ENCODE results near the gene LRRK1.

The LRRK1 gene

GRCh38 chr15:100897221-100898151, 21.7 kb upstream of the LRRK1 start:
- peak overlapping the region; percentile 17 for H4K91ac ChIP-seq (ENCODE audit: low read depth, low read length, poor library complexity)
- no peak overlapping the region for H3K4me3 ChIP-seq (ENCODE audit: low read length in 2 of 2)
- H2BK120ac ChIP-seq (ENCODE audit: low read depth, low read length), result no peak overlapping the region
- no peak overlapping the region for H2BK12ac ChIP-seq (ENCODE audit: low read length)
- H3K79me1 ChIP-seq (ENCODE audit: low read depth, low read length), result no peaks in the 10 kb centered on the region
- no peaks in the 10 kb centered on the region for H3K36me3 ChIP-seq (replicated peaks in 1 of 2; ENCODE audit: control insufficient read depth in 2 of 2, insufficient read depth in 2 of 2, low read length in 2 of 2)
- H3K9me3 ChIP-seq (replicated peaks in 1 of 2; ENCODE audit: control insufficient read depth in 2 of 2, insufficient read depth in 1 of 2, low read depth in 1 of 2, low read length in 2 of 2), result no peaks in the 10 kb centered on the region
- WGBS, 2 donors (ENCODE audit: extremely low coverage in 2 of 2, insufficient read length in 2 of 2, insufficient replicate concordance in 1 of 2), result no CpG with 5 or more reads among the region's 26 CpGs
- no peak overlapping the region for H2BK5ac ChIP-seq (ENCODE audit: low read length)
- no peak overlapping the region for H3K4me2 ChIP-seq (ENCODE audit: insufficient read depth, low read length, poor library complexity, severe bottlenecking)
- H2AK5ac ChIP-seq (ENCODE audit: low read depth, low read length), result peak overlapping the region; percentile 31
- no peak for DNase-seq (ENCODE audit: low spot score)
- H3K14ac ChIP-seq (ENCODE audit: low read length), result no peak overlapping the region
- no peak overlapping the region for H4K8ac ChIP-seq (ENCODE audit: low read depth, low read length)
- H3K4ac ChIP-seq (ENCODE audit: low read length), result no peak overlapping the region
- peak overlapping the region; percentile 32 for H3K18ac ChIP-seq (ENCODE audit: low read length)
- no peak overlapping the region for H3K27ac ChIP-seq (replicated peaks; ENCODE audit: low read length)
- H3K27me3 ChIP-seq (ENCODE audit: control insufficient read depth in 3 of 3, insufficient read depth in 3 of 3, low read depth in 1 of 3, low read length in 3 of 3), result peaks cover 0 to 18% (median 0%) of the 10 kb centered on the region in 3 experiments
- peak overlapping the region; percentile 9 for H3K9ac ChIP-seq (ENCODE audit: low read depth, low read length, poor library complexity)
- no peak overlapping the region for H2BK15ac ChIP-seq (ENCODE audit: low read length)
- H3K23ac ChIP-seq (ENCODE audit: low read depth, low read length, poor library complexity), result no peak overlapping the region
- H2AFZ ChIP-seq (ENCODE audit: low read length), result no peak overlapping the region
- peaks cover 3 to 7% of the 10 kb centered on the region in 2 donors for H3K4me1 ChIP-seq (ENCODE audit: control insufficient read depth in 2 of 2, insufficient read depth in 1 of 2, low read depth in 1 of 2, low read length in 2 of 2)

- Histone ChIP-seq H3K36me3 (replicated peaks in 1 of 2; ENCODE audit: control insufficient read depth in 2 of 2, insufficient read depth in 2 of 2, low read length in 2 of 2) (no peaks in the 10 kb centered on the region), H3K9ac (ENCODE audit: low read depth, low read length, poor library complexity) (peak overlapping the region; percentile 9), H3K79me1 (ENCODE audit: low read depth, low read length) (no peaks in the 10 kb centered on the region)
These were observed 21.0 kb upstream of the LRRK1 start for GRCh38 chr15:100898152-100898490.

GRCh38 chr15:100898661-100899462, 20.3 kb upstream of the LRRK1 start:
- H3K27me3 ChIP-seq (ENCODE audit: control insufficient read depth in 3 of 3, insufficient read depth in 3 of 3, low read depth in 1 of 3, low read length in 3 of 3), result peaks cover 0 to 17% (median 0%) of the 10 kb centered on the region in 3 experiments
- H2BK120ac ChIP-seq (ENCODE audit: low read depth, low read length), result no peak overlapping the region
- no peak overlapping the region for H4K8ac ChIP-seq (ENCODE audit: low read depth, low read length)
- H3K4me3 ChIP-seq (ENCODE audit: low read length in 2 of 2), result peak overlapping the region in 1 of 2 donors; percentile 18
- no peak overlapping the region for H4K91ac ChIP-seq (ENCODE audit: low read depth, low read length, poor library complexity)
- H2AK5ac ChIP-seq (ENCODE audit: low read depth, low read length), result no peak overlapping the region
- H3K18ac ChIP-seq (ENCODE audit: low read length), result no peak overlapping the region
- H3K9ac ChIP-seq (ENCODE audit: low read depth, low read length, poor library complexity), result no peak overlapping the region
- no peak overlapping the region for H3K4me2 ChIP-seq (ENCODE audit: insufficient read depth, low read length, poor library complexity, severe bottlenecking)
- H3K4me1 ChIP-seq (ENCODE audit: control insufficient read depth in 2 of 2, insufficient read depth in 1 of 2, low read depth in 1 of 2, low read length in 2 of 2), result peaks cover 3 to 7% of the 10 kb centered on the region in 2 donors
- H3K14ac ChIP-seq (ENCODE audit: low read length), result no peak overlapping the region
- no peak overlapping the region for H2AFZ ChIP-seq (ENCODE audit: low read length)
- H3K79me1 ChIP-seq (ENCODE audit: low read depth, low read length), result no peaks in the 10 kb centered on the region
- H2BK5ac ChIP-seq (ENCODE audit: low read length), result no peak overlapping the region
- no CpG with 5 or more reads among the region's 11 CpGs for WGBS, 2 donors (ENCODE audit: extremely low coverage in 2 of 2, insufficient read length in 2 of 2, insufficient replicate concordance in 1 of 2)
- H3K9me3 ChIP-seq (replicated peaks in 1 of 2; ENCODE audit: control insufficient read depth in 2 of 2, insufficient read depth in 1 of 2, low read depth in 1 of 2, low read length in 2 of 2), result no peaks in the 10 kb centered on the region
- DNase-seq (ENCODE audit: low spot score), result no peak
- no peak overlapping the region for H2BK12ac ChIP-seq (ENCODE audit: low read length)
- no peak overlapping the region for H2BK15ac ChIP-seq (ENCODE audit: low read length)
- H3K27ac ChIP-seq (replicated peaks; ENCODE audit: low read length), result no peak overlapping the region
- H3K36me3 ChIP-seq (replicated peaks in 1 of 2; ENCODE audit: control insufficient read depth in 2 of 2, insufficient read depth in 2 of 2, low read length in 2 of 2), result no peaks in the 10 kb centered on the region
- no peak overlapping the region for H3K4ac ChIP-seq (ENCODE audit: low read length)
- H3K23ac ChIP-seq (ENCODE audit: low read depth, low read length, poor library complexity), result no peak overlapping the region

More at GRCh38 chr15:100898152-100898490, 21.0 kb upstream of the LRRK1 start:
- Histone ChIP-seq H4K8ac (ENCODE audit: low read depth, low read length) (no peak overlapping the region), H2BK12ac (ENCODE audit: low read length) (no peak overlapping the region), H2AK5ac (ENCODE audit: low read depth, low read length) (peak overlapping the region; percentile 31), H3K4me3 (ENCODE audit: low read length in 2 of 2) (no peak overlapping the region), H3K23ac (ENCODE audit: low read depth, low read length, poor library complexity) (no peak overlapping the region), H3K4ac (ENCODE audit: low read length) (no peak overlapping the region), H2BK120ac (ENCODE audit: low read depth, low read length) (no peak overlapping the region), H3K4me2 (ENCODE audit: insufficient read depth, low read length, poor library complexity, severe bottlenecking) (no peak overlapping the region), H3K9me3 (replicated peaks in 1 of 2; ENCODE audit: control insufficient read depth in 2 of 2, insufficient read depth in 1 of 2, low read depth in 1 of 2, low read length in 2 of 2) (no peaks in the 10 kb centered on the region), H4K91ac (ENCODE audit: low read depth, low read length, poor library complexity) (no peak overlapping the region), H2AFZ (ENCODE audit: low read length) (no peak overlapping the region), H3K14ac (ENCODE audit: low read length) (no peak overlapping the region), H3K4me1 (ENCODE audit: control insufficient read depth in 2 of 2, insufficient read depth in 1 of 2, low read depth in 1 of 2, low read length in 2 of 2) (peaks cover 3 to 7% of the 10 kb centered on the region in 2 donors), H3K27me3 (ENCODE audit: control insufficient read depth in 3 of 3, insufficient read depth in 3 of 3, low read depth in 1 of 3, low read length in 3 of 3) (peaks cover 0 to 16% (median 0%) of the 10 kb centered on the region in 3 experiments), H3K18ac (ENCODE audit: low read length) (no peak overlapping the region), H3K27ac (replicated peaks; ENCODE audit: low read length) (no peak overlapping the region), H2BK5ac (ENCODE audit: low read length) (no peak overlapping the region), H2BK15ac (ENCODE audit: low read length) (no peak overlapping the region)
- WGBS, 2 donors (ENCODE audit: extremely low coverage in 2 of 2, insufficient read length in 2 of 2, insufficient replicate concordance in 1 of 2), result no CpG with 5 or more reads among the region's 9 CpGs
- DNase-seq (ENCODE audit: low spot score), result no peak

GRCh38 chr15:100899601-100900000, 19.6 kb upstream of the LRRK1 start:
- peaks cover 0 to 2% of the 10 kb centered on the region in 2 donors for H3K9me3 ChIP-seq (replicated peaks in 1 of 2; ENCODE audit: control insufficient read depth in 2 of 2, insufficient read depth in 1 of 2, low read depth in 1 of 2, low read length in 2 of 2)
- no CpG with 5 or more reads among the region's 5 CpGs for WGBS, 2 donors (ENCODE audit: extremely low coverage in 2 of 2, insufficient read length in 2 of 2, insufficient replicate concordance in 1 of 2)
- DNase-seq (ENCODE audit: low spot score), result no peak

More at GRCh38 chr15:100899601-100900000, 19.6 kb upstream of the LRRK1 start:
- Histone ChIP-seq H4K8ac (ENCODE audit: low read depth, low read length) (no peak overlapping the region), H3K18ac (ENCODE audit: low read length) (no peak overlapping the region), H2AFZ (ENCODE audit: low read length) (no peak overlapping the region), H3K27ac (replicated peaks; ENCODE audit: low read length) (no peak overlapping the region), H3K23ac (ENCODE audit: low read depth, low read length, poor library complexity) (no peak overlapping the region), H3K9ac (ENCODE audit: low read depth, low read length, poor library complexity) (no peak overlapping the region), H3K36me3 (replicated peaks in 1 of 2; ENCODE audit: control insufficient read depth in 2 of 2, insufficient read depth in 2 of 2, low read length in 2 of 2) (no peaks in the 10 kb centered on the region), H2BK12ac (ENCODE audit: low read length) (peak overlapping the region; percentile 2), H3K27me3 (ENCODE audit: control insufficient read depth in 3 of 3, insufficient read depth in 3 of 3, low read depth in 1 of 3, low read length in 3 of 3) (peaks cover 0 to 15% (median 0%) of the 10 kb centered on the region in 3 experiments), H2BK5ac (ENCODE audit: low read length) (no peak overlapping the region), H3K4me3 (ENCODE audit: low read length in 2 of 2) (no peak overlapping the region), H2AK5ac (ENCODE audit: low read depth, low read length) (peak overlapping the region; percentile 44), H3K14ac (ENCODE audit: low read length) (no peak overlapping the region), H2BK120ac (ENCODE audit: low read depth, low read length) (no peak overlapping the region), H3K4ac (ENCODE audit: low read length) (no peak overlapping the region), H3K79me1 (ENCODE audit: low read depth, low read length) (no peaks in the 10 kb centered on the region), H3K4me2 (ENCODE audit: insufficient read depth, low read length, poor library complexity, severe bottlenecking) (no peak overlapping the region), H2BK15ac (ENCODE audit: low read length) (no peak overlapping the region), H4K91ac (ENCODE audit: low read depth, low read length, poor library complexity) (no peak overlapping the region), H3K4me1 (ENCODE audit: control insufficient read depth in 2 of 2, insufficient read depth in 1 of 2, low read depth in 1 of 2, low read length in 2 of 2) (peaks cover 3 to 7% of the 10 kb centered on the region in 2 donors)

Measured in neuronal stem cell (in vitro differentiated cells).